DOHH2 (cell line): ENCODE measurements around the gene ARFGEF3.

ENCODE experiments used
- CTCF ChIP-seq: fragments of 200-600 bp; sonication (generic); IDR thresholded peaks from one replicate; pipeline ENCODE4 v1.5.1; 2014; ENCODE audit warnings: antibody characterized with exemption, mild to moderate bottlenecking, low read depth, low read length; ENCODE audit not compliant: poor library complexity, severe bottlenecking
- EZH2phosphoT487 ChIP-seq: fragments of 200-600 bp; sonication (generic); IDR thresholded peaks from 2 replicates; pipeline ENCODE4 v1.6.1; 2017; ENCODE audit warnings: borderline replicate concordance, mild to moderate bottlenecking, antibody characterized with exemption, low read length, moderate library complexity, mixed read lengths

GRCh38 chr6:138222901-138223546, 61.3 kb downstream of the ARFGEF3 start:
- TF ChIP-seq CTCF (no peak), EZH2phosphoT487 (no peak)
